ENCODE data around the gene CTSF. TPM values are rescaled to one million over a fixed set of nuclear protein-coding genes. Genes with fewer than 3 reads are reported as not detected.

The CTSF gene
- total RNA-seq, 2 donors from 2014 or later = 10.5 to 13.4 TPM

DNA sequence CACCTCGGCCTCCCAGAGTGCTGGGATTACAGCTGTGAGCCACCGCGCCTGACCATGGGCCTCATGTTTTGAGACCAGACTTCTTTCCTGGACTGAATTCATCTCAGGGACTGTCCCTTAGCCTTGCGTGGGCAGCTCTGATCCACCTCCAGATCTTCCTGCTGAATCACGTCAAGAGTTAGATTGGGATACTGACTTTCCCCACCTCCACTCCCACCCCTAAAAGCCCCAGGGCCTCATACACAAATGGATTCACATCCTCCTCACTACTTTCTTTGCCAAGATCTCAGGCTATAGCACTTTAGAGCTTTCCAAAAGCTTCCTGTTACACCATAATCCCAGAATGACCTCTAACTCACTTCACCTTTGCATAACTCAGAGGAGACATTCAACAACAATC is 12.4 kb upstream of the CTSF start:
- ATAC-seq = no peak
- peaks cover 10% of the 10 kb centered on the region for H3K27me3 Mint-ChIP-seq
- no peaks in the 10 kb centered on the region for H3K9me3 ChIP-seq (ENCODE audit: control insufficient read depth, low read length, poor library complexity, severe bottlenecking)
- H3K27ac Mint-ChIP-seq = no peak overlapping the region
- no peak overlapping the region for H3K4me3 Mint-ChIP-seq
- DNase-seq = no peak
- peaks cover 3% of the 10 kb centered on the region for H3K36me3 Mint-ChIP-seq (ENCODE audit: low read depth)
- H3K4me1 Mint-ChIP-seq = peaks cover 10% of the 10 kb centered on the region

GRCh38 chr11:66579017-66579606 is 10.7 kb upstream of the CTSF start:
- H3K9me3 ChIP-seq (ENCODE audit: control insufficient read depth, low read length, poor library complexity, severe bottlenecking) = no peaks in the 10 kb centered on the region
- peaks cover 5% of the 10 kb centered on the region for H3K36me3 Mint-ChIP-seq (ENCODE audit: low read depth)
- H3K27me3 Mint-ChIP-seq = peaks cover 27% of the 10 kb centered on the region
- no peak overlapping the region for H3K27ac Mint-ChIP-seq
- no peak overlapping the region for H3K4me3 Mint-ChIP-seq
- ATAC-seq (peak; percentile 81), DNase-seq (peak; percentile 64 to 68 (median 65))
- H3K4me1 Mint-ChIP-seq = peaks cover 13% of the 10 kb centered on the region

DNA sequence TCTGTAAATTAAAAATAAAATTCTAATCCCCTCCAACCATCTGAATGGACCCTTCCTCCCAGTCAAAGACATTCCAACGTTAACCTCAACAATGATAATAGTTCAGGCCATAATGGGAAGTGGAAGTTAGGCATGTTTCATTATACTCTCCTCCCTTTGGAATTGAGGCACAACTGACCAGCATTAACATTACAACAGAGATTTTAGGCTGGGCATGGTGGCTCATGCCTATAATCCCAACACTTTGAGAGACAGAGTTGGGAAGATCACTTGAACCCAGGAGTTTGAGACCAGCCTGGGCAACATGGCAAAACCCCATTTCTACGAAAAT is 2.4 kb upstream of the CTSF start:
- H3K9me3 ChIP-seq (ENCODE audit: control insufficient read depth, low read length, poor library complexity, severe bottlenecking) = no peaks in the 10 kb centered on the region
- peaks cover 23% of the 10 kb centered on the region for H3K27me3 Mint-ChIP-seq
- no peak for ATAC-seq
- no peak overlapping the region for H3K27ac Mint-ChIP-seq
- H3K4me3 Mint-ChIP-seq = no peak overlapping the region
- H3K36me3 Mint-ChIP-seq (ENCODE audit: low read depth) = peaks cover 2% of the 10 kb centered on the region
- H3K4me1 Mint-ChIP-seq = peaks cover 9% of the 10 kb centered on the region
- no peak for DNase-seq

DNA sequence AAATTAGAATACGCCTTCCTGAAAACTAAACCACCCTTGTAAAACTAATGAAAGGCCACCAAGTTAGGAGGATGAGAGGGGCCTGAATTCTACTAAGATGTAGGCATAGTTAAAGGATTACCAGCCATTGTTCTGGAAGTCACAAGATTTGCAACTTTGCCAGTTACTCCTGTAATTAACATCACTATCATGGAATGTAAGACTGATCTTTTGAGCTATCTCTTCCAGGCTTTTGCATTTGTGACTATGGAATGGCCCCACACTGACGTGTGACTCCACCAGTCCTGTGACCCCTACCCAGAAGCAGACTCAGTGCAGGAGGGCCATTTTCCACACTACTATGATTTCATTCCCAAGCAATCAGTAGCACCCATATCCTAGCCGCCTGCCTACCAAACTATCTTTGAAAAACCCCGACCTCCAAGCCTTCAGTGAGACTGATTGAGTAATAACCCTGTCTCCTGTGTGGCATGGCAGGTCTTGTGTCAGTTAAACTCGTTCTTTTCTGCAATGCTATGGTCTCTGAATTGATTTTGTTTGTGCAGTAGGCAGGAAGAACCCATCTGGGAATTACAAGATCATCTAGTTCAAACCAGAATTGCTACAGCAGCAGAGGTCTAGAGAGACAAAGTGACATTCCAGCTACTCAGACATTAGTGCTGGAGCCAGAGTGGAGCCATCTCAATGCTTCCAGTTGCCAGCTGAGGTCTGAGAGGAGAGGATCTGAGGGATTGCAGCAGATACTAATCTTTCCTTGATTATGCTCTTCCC is 1.9 kb upstream of the CTSF start:
- peaks cover 9% of the 10 kb centered on the region for H3K4me1 Mint-ChIP-seq

GRCh38 chr11:66569076-66569475 is 670 bp upstream of the CTSF start:
- H3K36me3 Mint-ChIP-seq (ENCODE audit: low read depth) = no peaks in the 10 kb centered on the region
- H3K4me3 Mint-ChIP-seq = no peak overlapping the region
- H3K27ac Mint-ChIP-seq = peak overlapping the region; percentile 85
- peaks cover 6% of the 10 kb centered on the region for H3K27me3 Mint-ChIP-seq
- no peaks in the 10 kb centered on the region for H3K9me3 ChIP-seq (ENCODE audit: control insufficient read depth, low read length, poor library complexity, severe bottlenecking)
- no peak for ATAC-seq
- no peak for DNase-seq
- H3K4me1 Mint-ChIP-seq = peaks cover 6% of the 10 kb centered on the region

More for the DNA sequence above, 1.9 kb upstream of the CTSF start:
- Mint-ChIP-seq H3K36me3 (ENCODE audit: low read depth) (no peaks in the 10 kb centered on the region), H3K27ac (no peak overlapping the region), H3K4me3 (peak overlapping the region; percentile 39), H3K27me3 (peaks cover 17% of the 10 kb centered on the region)
- H3K9me3 ChIP-seq (ENCODE audit: control insufficient read depth, low read length, poor library complexity, severe bottlenecking) = no peaks in the 10 kb centered on the region
- no peak for ATAC-seq
- no peak for DNase-seq

- peaks cover 6% of the 10 kb centered on the region for H3K4me1 Mint-ChIP-seq
- no peaks in the 10 kb centered on the region for H3K36me3 Mint-ChIP-seq (ENCODE audit: low read depth)
- ATAC-seq (peak; percentile 14), DNase-seq (no peak)
- peak overlapping the region; percentile 77 for H3K4me3 Mint-ChIP-seq
- no peaks in the 10 kb centered on the region for H3K27me3 Mint-ChIP-seq
- no peak overlapping the region for H3K27ac Mint-ChIP-seq
- no peaks in the 10 kb centered on the region for H3K9me3 ChIP-seq (ENCODE audit: control insufficient read depth, low read length, poor library complexity, severe bottlenecking)
Measured at GRCh38 chr11:66567787-66568123, 651 bp downstream of the CTSF start.

- Mint-ChIP-seq H3K27me3 (no peaks in the 10 kb centered on the region), H3K36me3 (ENCODE audit: low read depth) (no peaks in the 10 kb centered on the region), H3K4me3 (peak overlapping the region; percentile 53), H3K4me1 (peaks cover 6% of the 10 kb centered on the region), H3K27ac (no peak overlapping the region)
- no peaks in the 10 kb centered on the region for H3K9me3 ChIP-seq (ENCODE audit: control insufficient read depth, low read length, poor library complexity, severe bottlenecking)
- no peak for ATAC-seq
- no peak for DNase-seq
Measured at GRCh38 chr11:66566221-66566620, 2.2 kb downstream of the CTSF start.

- H3K9me3 ChIP-seq (ENCODE audit: control insufficient read depth, low read length, poor library complexity, severe bottlenecking) = no peaks in the 10 kb centered on the region
- no peaks in the 10 kb centered on the region for H3K27me3 Mint-ChIP-seq
- H3K27ac Mint-ChIP-seq = no peak overlapping the region
- ATAC-seq (no peak), DNase-seq (no peak)
- no peak overlapping the region for H3K4me3 Mint-ChIP-seq
- peaks cover 6% of the 10 kb centered on the region for H3K4me1 Mint-ChIP-seq
- H3K36me3 Mint-ChIP-seq (ENCODE audit: low read depth) = no peaks in the 10 kb centered on the region
Measured at GRCh38 chr11:66564984-66565383, 3.4 kb downstream of the CTSF start.

DNA sequence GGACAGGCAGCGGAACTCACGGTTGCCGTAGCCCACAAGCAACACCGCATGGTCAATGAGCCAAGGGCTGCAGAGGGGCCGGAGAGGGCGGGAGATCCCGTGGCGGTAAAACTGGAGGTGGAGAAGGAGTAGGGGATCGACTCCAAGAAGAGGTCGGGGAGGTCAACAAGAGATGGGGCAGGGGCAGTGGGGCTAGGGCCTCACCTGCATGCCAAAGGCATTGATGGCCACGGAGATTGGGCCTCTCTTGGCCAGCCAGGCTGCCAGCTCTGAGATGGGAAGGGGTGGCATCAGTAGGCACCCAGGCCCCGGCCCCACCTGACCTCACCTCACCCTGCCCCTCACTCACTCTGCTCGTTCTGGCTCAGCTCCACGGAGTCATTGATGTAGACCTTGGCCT is 3.9 kb downstream of the CTSF start:
- no peaks in the 10 kb centered on the region for H3K9me3 ChIP-seq (ENCODE audit: control insufficient read depth, low read length, poor library complexity, severe bottlenecking)
- H3K27me3 Mint-ChIP-seq = no peaks in the 10 kb centered on the region

DNA sequence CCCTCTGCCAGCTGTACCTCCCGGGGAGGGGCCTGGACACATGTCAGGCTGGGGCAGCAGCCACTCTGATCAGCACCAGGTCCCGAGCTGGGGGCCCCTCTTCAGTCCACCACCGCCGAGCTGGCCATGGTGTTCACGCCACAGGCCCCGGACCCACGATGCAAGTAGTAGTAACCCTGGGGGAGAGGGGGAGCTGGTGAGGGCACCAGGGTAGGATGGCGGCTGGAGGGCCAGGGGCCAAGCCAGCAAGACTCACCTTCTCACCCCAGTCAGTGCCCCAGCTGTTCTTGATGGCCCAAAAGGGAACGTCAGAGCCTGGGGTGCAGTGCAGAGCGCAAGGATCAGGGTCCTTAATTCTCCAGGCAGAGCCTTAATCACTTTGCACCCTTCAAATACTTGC is 4.6 kb downstream of the CTSF start:
- H3K9me3 ChIP-seq (ENCODE audit: control insufficient read depth, low read length, poor library complexity, severe bottlenecking) = no peaks in the 10 kb centered on the region
- DNase-seq = no peak
- Mint-ChIP-seq H3K4me3 (no peak overlapping the region), H3K27me3 (no peaks in the 10 kb centered on the region), H3K36me3 (ENCODE audit: low read depth) (no peaks in the 10 kb centered on the region), H3K27ac (no peak overlapping the region), H3K4me1 (peaks cover 6% of the 10 kb centered on the region)
- ATAC-seq = no peak

More for the DNA sequence above, 3.9 kb downstream of the CTSF start:
- ATAC-seq (no peak), DNase-seq (no peak)
- Mint-ChIP-seq H3K4me1 (peaks cover 6% of the 10 kb centered on the region), H3K36me3 (ENCODE audit: low read depth) (no peaks in the 10 kb centered on the region), H3K4me3 (no peak overlapping the region), H3K27ac (no peak overlapping the region)

DNA sequence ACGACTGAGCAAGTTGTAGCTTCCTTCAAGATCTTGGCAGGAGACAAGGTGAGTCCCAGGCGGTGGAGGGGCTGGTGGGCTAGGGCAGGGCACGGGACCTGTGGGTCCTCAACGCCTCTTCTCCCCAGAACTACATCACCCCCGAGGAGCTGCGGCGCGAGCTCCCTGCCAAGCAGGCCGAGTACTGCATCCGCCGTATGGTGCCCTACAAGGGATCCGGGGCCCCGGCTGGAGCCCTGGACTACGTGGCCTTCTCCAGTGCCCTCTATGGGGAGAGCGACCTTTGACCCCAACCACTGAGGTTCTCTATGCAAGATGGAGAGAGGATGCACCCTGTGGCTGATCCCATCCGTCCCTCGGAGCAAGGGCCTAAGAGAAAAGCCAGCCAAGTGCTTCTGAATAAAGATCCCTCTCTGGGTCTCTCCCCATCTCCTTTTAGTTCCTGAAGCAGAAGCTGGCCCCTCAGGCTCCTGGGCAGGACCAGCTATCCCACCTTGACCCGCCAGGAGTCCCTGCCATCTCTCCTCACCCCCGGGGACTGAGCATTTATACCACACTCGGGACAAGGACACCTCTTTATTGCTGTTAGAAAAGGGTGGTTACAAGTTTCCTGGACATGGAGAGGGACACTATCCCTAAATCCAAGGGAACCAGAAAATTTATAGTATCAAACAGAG is 5.4 kb downstream of the CTSF start:
- ATAC-seq = no peak
- Mint-ChIP-seq H3K4me3 (no peak overlapping the region), H3K27me3 (no peaks in the 10 kb centered on the region), H3K27ac (no peak overlapping the region), H3K4me1 (peaks cover 2% of the 10 kb centered on the region), H3K36me3 (ENCODE audit: low read depth) (no peaks in the 10 kb centered on the region)
- DNase-seq = no peak
- no peaks in the 10 kb centered on the region for H3K9me3 ChIP-seq (ENCODE audit: control insufficient read depth, low read length, poor library complexity, severe bottlenecking)

DNA sequence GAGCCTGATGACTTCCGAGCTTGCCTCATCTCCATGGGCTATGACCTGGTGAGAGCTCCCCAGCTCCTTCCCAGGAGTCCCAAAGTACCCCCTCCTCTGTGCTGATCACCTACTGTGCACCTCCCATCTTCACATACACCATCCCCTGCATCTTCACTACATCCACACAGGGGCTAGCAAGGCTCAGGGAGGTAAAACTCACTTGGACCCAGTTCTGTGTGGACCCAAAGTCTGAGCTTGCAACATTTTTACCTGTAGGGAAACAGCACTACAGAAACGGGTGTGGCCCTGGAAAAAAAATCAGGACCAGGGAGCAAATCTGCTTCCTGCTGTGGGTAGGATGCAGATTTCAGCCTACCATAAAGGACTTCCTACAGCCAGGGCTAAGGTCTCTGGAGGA is 6.1 kb downstream of the CTSF start:
- DNase-seq (no peak), ATAC-seq (no peak)
- H3K4me1 Mint-ChIP-seq = peaks cover 2% of the 10 kb centered on the region
- H3K4me3 Mint-ChIP-seq = no peak overlapping the region
- H3K36me3 Mint-ChIP-seq (ENCODE audit: low read depth) = no peaks in the 10 kb centered on the region
- no peak overlapping the region for H3K27ac Mint-ChIP-seq
- H3K9me3 ChIP-seq (ENCODE audit: control insufficient read depth, low read length, poor library complexity, severe bottlenecking) = no peaks in the 10 kb centered on the region
- no peaks in the 10 kb centered on the region for H3K27me3 Mint-ChIP-seq

- DNase-seq = no peak
- no peaks in the 10 kb centered on the region for H3K9me3 ChIP-seq (ENCODE audit: control insufficient read depth, low read length, poor library complexity, severe bottlenecking)
- Mint-ChIP-seq H3K4me3 (no peak overlapping the region), H3K27ac (no peak overlapping the region), H3K27me3 (no peaks in the 10 kb centered on the region), H3K36me3 (ENCODE audit: low read depth) (no peaks in the 10 kb centered on the region), H3K4me1 (no peaks in the 10 kb centered on the region)
- ATAC-seq = no peak
Measured at GRCh38 chr11:66561975-66562248, 6.5 kb downstream of the CTSF start.
